Activated CD4-positive, CD25-positive, alpha-beta regulatory T cell treated with anti-CD3 and anti-CD28 coated beads, Interleukin-2, amount 50 U/mL, for 16 hours (primary cell): Measurements from ENCODE around the gene HIVEP3.

ENCODE experiments used
- DNase-seq: peaks from one replicate; pipeline ENCODE4 v3.0.0-alpha.2; 2020; ENCODE audit warnings: low read depth, low spot score

Gene HIVEP3

DNA sequence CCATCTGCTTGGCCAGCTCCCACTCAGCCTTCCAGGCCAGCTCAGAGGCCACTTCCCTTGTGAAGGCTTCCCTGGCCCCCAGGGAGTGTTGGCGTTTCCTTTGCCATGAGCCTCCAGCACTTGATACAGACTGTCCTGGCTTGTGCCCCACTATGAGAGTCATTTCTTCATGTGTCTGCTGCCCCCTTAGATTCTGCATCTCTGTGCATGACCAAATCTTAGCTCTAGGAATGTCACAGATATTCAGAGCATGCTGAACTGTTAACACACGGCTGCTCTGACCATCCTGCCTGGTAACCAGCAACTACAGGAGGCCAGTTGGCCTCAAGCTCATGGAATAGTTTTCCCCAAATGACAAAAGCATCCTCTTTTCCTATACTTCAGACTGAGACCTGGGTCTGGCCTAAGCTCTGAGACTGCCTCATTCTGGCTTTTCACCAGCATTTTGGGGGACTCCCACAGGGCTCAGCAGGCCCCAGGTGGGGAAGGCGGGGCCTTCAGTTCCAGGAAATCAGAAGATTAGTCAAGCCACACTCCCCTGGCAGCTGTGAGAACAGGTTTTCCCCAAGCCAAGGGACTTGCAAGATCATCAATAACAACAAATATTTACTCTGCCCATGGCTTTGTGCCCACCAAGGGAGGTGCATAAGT lies 251.6 kb downstream of the HIVEP3 start:
- peak; percentile 43 for DNase-seq

DNA sequence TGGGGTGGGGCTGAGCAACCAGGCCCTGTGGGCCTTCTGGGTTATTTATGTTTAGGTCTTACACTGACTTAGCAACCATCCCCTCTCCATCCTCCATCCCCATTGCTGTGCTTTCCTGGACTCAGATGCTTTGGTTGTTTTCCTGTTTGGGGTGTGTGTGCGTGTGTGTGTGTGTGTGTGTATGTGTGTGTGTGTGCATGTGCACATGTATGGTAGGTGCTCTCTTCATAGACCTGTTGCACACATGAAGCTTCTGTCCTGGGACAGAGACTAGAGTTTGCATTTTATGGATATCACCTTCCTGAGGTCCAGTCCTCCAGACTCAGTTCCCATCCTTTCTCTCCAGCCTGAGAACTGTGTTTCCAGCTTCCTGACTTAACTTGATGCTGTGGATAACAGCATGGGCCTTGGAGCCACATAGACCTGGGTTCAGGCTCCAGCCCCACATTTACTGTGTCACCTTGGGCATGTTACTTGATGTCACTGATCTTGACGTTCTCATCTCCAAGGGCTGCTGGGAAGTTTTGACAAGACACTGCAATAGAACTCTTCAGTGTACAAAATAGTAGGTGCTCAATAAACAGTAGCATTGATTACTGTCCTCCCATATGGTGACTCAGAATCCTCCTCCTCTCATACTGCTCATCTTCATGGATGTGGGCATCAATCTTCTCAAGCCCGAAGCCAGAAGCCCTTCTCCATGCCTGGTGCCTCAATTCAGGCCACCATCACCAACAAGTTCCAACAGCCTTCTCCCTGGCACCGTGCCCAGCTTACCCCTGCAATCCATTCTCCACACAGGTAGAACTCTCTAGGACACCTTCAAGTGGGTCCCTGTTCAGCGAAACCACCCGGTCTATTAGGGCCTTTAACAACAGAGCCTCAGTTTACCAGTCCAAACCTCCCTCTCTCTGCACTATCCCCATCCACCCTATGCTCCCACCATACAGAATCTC lies 252.5 kb downstream of the HIVEP3 start:
- DNase-seq, result no peak

DNA sequence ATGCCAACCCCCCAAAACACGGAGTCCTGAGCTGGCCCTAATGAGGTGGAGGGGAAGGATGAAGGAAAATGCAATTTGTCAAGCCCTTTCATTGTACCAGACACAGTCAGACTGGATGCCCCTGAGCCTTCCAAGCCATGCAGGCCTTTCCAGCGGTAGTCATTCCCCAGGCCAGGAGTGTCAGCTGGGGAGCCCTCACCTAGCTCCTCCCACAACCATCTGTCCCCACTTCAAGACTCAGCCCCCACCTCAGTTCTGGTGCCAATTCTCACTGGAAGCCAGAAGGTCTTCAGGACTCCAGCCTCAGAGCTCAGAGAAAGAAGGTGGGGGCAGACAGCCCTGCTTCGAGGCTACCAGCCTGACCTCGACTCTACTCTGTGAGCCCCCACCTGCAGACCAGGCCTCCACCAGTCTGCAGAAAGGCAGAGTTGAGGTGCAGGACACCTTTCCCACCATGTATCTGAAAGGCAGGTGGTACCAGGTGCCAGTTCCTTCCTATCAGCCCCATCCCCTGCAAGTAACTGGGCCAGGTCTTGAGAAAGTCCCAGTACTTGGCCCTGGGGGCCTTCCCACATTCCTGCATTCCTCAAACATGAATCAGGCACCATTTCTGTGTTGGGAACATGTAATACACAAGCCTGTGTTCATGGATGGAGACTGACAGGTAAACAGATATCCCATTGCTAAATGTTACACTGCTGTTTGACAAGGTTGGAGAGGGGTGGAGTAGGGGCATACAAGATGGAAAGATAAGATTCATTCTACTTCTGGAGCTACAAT lies 253.7 kb downstream of the HIVEP3 start:
- no peak for DNase-seq

DNA sequence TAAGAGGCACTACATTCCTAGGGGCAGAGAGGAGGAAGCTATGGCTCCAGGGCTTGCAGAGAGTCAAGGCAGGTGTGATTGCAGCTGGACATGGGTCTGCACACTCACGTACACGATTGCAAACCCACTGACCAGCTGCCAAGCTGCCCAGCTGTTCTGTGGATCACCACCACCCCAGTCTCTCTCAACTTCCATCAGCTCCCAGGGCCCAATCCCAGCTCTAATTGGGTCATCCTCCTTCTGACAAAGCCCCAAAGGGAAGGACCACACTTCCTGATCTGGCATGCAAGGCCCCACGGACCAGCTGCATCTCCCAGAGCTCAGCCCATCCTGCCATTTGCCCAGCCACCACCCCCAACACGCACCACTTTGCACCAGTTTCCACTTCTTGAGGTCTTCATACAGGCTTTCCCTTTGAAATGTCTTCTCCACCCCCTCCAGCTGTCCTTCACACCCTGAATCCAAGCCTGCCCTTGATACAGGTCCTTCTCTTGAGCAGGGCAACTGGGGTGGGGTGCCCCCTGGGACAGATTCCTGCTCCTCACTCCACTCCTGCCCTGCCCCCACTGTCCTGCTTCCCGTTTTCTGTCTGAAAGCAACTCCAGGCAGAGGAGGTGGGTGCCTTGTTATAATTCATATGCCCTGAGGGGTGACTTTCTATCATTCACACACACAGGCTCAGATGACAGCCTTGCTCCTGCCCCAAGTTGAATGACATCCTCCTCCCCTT lies 254.9 kb downstream of the HIVEP3 start:
- DNase-seq, result no peak

DNA sequence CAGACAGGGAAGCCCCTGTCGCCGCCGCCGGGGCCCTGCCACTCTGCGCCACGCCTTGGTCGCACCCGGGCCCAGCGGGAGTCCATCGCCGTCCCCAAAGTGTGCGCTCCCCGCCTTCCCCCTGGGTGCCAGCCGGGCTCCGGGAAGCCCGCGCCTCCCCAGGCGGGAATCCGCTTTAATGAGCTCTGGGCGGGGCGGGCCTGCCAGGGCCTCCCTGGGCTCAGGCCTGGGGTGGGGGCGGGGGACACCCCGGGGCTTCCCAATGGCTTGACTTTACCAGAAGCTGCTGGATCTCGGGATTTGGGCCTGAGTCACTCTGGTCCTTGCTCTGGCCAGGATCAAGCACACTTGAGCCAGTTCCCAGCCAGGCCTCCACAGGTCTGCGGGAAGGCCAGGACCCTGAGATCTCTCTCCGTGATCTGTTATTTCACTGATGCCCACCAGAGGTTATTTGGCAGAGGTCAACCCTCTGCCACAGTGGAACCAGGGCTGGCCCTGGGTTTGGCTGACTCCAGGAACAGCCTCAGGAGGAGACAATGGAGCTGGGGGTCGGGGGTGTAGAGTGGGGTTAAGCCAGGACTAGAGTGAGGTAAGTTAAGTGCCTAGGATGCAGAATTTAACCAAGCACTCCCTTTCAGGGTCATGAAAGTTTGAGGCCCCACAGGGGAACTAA lies 255.8 kb downstream of the HIVEP3 start:
- no peak for DNase-seq

DNA sequence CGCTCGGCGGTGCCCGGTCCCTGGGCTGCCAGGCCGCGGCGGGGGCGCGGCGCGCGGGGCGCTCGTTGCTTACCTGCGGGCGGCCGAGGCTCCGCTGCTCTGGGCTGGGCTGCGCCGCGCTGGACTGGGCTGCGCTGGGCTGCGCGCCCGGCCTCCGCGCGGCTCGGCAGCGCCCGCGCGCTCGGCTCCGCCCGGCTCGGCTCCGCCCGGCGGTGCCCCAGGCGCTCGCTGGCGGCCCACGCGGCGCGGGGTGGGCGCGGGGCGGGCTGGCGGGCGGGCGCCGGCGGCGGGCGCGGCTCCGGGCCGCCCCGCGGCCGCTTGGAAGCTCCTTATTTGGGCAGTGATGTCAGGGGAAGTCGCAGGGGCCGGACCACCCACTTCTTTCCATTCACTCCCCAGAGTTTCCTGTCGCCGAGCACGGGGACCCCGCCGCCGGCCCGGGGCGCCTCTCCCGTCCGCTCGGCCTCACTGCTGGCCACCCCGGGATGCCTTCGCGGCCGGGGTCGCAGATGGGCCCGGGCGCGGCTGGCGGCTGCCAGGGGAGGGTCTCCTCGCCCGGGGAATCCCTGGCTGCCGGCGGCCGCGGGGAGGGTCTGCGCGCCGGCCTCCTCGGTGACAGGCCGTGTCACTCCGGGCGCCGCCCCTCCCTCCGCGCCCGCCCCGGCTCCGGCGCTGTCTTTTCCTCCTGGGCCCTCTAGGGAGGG lies 256.5 kb downstream of the HIVEP3 start:
- peak; percentile 50 for DNase-seq

DNA sequence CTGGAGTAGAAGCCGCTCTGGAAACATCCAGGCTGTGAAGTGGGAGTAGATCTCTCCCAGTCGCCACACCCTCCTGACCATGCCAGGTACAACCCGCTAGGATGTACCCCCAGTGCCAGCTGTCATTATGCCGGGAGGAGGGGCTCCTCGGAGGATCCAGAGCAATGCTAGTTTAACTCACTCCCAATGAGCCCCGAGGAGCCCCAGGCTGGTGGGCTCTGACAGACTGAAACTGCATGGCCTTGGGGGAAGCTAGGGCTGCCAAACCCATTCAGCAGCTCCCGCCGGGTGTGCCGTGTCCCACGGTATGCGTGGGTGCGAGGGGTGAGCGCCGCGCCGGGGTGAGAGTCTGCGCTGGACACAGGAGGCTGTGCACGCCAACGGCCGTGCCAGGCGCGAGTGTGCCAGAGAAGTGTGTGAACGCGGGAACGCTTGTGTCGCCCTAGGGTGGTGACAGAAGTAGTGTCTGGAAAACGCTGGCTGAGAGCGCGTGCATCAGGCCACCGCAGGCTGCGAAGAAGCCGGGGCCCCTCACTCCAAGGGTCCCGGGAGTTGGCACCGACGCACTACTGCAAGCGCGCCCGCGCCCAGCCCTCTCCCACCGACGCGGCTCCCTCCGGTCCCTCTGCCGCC lies 257.2 kb downstream of the HIVEP3 start:
- DNase-seq, result no peak

DNA sequence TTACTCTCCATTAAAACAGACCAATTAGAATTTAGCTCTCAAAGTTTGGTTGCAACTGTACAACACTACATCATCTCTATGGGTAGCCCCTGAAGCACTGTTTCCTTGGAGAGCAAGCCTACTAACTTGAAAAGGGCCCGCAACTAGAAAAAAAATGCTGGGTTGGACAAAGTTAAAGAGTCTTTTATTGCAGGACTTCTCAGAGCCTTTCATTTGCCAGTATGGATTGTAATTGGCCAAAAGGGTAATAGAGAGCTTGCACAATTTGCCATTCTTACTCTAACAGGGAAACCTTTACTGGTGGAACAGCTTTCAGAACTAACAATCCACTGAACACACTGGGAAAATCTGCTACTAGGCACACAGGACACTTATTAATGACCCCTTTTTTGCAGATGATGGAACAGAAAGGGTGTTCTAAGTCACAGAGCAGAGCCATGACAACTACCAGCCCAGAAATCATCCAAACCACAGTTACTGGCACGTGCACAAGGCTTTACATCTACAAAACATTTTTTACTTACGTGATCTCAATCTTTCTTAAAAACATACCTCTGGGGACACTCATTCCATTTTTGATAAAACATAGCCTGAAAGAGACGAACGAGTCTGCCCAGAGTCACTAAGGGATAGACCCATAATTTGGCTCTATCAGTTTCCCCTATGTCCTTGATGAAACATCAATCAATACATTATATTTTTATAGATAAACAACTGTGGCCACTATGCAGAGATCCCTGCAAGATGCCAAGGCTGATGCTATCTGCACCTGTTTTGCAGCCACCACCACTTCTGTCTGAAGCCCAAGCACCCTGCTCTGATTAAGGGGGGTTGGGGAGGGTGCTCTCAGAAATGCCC lies 257.9 kb downstream of the HIVEP3 start:
- DNase-seq, result no peak

DNA sequence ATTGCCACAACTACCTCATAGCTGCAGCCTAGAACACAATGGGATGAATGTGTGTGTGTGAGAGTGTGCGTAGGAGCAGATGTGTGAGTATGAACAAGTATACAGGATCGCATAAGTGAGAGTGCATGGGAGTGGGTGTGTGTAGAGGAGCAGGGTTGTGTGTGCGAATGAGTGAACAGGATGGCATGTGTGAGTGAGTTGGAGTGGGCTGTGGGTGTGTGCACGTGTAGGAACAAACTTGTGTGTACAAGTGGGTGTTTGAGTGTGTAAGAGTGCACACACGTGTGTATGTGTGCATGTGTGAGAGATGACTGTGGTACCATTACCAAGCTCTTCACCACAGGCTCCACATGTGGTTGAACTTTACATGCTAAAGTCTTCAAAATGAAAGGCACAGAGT lies 258.8 kb downstream of the HIVEP3 start:
- no peak for DNase-seq

DNA sequence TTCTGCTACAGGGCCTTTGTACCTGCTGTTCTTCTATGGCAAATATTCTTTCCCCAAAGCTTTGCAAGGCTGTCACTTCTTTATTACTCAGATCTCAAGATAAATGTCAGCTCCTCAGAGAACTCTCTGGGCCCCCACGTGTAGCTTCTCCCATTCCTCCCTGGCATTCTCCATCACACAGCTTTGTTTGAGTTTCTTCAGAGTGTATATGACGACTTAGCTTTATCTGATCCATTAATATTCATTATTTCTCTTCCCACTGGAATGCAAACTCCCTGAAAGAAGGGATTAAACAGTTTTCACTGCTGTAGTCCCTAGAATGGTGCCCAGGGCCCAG lies 259.6 kb downstream of the HIVEP3 start:
- no peak for DNase-seq

DNA sequence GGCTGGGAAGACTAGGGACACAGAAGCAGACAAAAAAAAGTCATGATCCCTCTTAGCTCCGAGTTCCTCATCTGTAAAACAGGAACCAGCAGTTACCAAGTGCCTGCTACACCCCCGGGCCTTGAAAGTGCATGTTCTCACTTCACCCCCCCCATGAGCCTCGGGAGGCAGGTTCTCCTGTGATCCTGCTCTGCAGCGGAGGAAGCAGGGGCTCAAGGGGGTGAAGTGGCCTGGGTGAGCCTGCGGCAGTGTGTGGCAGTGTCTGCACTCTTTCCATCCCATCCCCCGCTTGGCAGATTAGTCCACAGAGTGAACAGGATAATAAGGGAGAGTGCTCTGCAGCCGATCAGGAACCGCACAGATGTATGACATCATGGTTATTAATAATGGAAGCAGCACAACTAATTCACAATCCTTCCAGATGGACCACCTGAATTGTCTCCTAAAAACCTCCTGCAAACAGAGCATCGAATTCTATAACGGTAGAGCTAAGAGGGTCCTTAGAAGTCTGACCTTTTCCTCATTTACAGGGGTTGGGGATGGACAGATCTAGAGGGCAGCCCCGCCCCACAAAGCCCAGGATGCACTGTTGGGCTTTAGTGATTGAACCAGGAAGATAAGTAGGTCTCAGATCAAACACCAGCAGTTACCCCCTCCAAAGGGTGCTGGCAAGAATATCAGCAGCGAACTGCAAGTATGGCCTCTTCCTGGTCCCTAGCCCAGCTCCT lies 260.1 kb downstream of the HIVEP3 start:
- DNase-seq, result no peak

DNA sequence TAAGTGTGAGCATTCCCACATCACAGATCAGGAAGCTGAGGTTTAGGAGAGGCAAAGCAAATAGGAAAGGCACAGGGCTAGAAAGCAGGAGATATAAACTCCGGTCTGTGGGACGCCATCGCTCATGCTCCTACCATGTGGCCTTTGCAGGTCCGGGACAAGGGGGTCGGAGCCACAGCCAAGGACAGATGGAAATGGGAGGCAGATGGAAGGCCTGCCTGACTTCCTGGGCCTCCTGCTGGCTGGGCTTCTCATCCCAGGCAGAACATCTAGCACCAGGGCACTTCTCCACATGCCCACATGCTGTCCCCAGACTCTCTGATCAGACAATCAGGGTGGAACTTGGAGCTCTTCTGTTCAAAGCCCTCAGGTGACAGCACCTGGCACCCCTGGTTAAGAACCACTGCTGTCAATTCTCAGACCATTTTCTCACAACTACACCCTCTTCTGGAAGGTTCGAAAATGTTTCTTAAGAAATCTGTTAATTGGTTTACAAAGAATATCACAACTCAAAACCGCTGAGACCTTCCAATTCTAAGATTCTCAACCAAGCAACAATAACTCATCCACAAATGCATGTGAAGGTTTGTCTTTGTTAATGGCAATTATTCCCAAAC lies 260.9 kb downstream of the HIVEP3 start:
- no peak for DNase-seq

DNA sequence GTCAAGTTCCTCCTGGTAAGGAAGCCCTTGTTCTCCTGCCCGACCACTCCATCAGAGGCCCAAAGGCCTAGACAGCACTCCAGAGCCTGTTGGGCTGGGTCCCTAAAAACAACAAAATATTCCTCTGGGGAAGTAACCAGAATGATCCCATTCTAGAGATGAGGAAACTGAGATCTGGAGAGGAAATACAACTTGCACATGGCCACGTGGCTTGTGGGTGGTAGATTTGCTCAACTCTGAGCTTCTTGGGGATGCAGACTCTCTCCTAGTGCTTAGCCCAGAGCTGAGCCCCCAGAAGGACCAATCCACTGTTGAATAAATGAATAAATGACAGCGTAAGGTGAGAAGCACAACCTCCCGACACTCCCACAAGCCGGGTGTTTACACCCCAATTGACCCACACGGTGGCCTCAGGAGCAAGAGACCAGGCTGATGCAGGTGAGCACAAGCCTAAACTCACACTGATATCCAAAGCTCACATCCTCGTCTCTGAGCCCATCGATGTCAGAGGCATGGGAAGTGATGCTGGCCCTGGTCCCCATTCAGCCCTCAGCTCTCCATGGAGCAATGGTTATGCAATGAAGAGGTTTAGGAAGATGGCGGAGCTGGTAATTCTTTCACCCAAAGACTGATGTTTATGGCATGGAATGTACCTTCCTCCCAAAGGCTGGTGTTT lies 261.8 kb downstream of the HIVEP3 start:
- no peak for DNase-seq

DNA sequence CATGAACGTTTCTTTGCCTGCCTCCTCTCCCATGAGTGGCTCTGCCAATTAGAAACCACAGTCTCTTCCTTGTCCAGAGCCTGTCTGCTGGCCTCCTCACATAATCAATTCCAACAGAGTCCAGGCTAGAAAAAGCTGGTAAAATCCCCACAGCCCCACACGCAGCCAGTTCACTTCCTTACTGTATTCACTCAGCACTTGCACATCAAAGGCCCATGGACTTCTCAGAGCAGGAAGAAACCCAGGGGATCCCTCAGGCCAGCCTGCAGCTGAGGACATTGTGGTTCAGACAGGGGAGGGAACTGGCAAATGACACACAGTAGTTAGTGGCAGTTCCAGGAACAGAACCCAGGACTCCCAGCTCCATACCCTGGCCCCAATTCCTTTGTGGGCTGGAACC lies 262.7 kb downstream of the HIVEP3 start:
- DNase-seq, result no peak

DNA sequence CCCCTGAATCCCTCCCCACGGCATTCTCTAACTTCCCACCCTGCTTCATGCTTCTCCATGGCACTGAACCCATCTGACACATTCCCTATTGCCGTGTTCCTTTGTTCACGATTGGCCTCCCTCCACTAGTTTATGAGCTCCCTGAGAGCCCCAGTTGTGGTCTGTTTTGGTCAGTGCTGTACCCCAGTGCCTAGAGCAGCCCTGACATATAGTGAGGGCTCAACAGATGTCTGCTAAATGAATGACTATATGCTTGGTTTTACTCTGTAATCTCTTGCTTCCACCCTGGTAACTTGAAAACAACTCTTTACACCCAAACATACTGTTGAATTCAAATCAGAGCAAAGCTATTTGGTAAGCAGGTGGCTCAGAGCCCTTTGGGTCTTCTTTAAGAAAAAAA lies 263.1 kb downstream of the HIVEP3 start:
- no peak for DNase-seq

DNA sequence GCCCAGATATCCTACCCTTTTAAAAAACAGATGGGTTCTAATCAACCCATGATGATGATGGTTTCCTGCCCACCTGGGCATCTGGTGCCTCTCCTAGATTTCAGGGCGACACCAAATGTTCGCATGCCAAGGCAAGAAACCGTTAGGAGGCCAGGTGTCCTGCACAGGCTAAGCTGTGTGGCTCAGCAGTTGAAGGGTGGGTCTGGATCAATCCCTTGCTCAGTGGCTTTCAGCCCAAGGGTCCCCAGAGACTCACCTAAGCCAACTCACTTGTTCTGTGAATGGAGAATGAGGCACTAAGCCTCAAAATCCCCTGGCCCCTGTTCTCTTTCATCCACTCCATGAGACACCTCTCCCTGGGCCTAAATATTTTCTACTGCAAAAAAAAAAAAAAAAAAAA lies 265.1 kb downstream of the HIVEP3 start:
- no peak for DNase-seq
